ENCODE data around the gene USO1.

DNA sequence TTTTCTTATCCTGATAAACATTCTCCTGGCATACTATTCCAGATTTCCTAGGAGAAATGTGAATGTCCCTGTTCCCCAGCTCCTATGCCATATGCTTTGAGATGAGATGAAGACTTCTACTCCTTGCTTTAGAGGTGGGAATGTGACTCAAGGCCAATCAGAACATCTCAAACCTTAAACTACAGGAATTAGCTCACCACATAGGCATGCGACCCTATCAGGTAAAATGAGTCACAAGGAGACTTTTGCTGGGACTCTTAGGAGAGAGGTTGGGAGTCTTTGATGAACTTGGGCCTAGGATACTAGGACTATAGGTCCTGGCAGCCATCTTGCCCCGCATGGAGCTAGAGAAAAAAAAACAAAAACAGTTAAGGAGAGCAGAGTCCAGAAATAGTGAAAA is 5.8 kb upstream of the USO1 start:
- TF ChIP-seq, protein P1, sequence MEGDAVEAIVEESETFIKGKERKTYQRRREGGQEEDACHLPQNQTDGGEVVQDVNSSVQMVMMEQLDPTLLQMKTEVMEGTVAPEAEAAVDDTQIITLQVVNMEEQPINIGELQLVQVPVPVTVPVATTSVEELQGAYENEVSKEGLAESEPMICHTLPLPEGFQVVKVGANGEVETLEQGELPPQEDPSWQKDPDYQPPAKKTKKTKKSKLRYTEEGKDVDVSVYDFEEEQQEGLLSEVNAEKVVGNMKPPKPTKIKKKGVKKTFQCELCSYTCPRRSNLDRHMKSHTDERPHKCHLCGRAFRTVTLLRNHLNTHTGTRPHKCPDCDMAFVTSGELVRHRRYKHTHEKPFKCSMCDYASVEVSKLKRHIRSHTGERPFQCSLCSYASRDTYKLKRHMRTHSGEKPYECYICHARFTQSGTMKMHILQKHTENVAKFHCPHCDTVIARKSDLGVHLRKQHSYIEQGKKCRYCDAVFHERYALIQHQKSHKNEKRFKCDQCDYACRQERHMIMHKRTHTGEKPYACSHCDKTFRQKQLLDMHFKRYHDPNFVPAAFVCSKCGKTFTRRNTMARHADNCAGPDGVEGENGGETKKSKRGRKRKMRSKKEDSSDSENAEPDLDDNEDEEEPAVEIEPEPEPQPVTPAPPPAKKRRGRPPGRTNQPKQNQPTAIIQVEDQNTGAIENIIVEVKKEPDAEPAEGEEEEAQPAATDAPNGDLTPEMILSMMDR (conservative IDR thresholded peaks at IDR 0.05), result no peak
- TF ChIP-seq ZFX (IDR thresholded peaks at IDR 0.05), result no peak
